ENCODE measurements around the gene OSBPL3.

- TF ChIP-seq, protein P1, sequence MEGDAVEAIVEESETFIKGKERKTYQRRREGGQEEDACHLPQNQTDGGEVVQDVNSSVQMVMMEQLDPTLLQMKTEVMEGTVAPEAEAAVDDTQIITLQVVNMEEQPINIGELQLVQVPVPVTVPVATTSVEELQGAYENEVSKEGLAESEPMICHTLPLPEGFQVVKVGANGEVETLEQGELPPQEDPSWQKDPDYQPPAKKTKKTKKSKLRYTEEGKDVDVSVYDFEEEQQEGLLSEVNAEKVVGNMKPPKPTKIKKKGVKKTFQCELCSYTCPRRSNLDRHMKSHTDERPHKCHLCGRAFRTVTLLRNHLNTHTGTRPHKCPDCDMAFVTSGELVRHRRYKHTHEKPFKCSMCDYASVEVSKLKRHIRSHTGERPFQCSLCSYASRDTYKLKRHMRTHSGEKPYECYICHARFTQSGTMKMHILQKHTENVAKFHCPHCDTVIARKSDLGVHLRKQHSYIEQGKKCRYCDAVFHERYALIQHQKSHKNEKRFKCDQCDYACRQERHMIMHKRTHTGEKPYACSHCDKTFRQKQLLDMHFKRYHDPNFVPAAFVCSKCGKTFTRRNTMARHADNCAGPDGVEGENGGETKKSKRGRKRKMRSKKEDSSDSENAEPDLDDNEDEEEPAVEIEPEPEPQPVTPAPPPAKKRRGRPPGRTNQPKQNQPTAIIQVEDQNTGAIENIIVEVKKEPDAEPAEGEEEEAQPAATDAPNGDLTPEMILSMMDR (conservative IDR thresholded peaks at IDR 0.05 in 1 of 2, IDR thresholded peaks at IDR 0.05 in 1 of 2; ENCODE audit: extremely low read depth in 1 of 2, insufficient read depth in 1 of 2, low read depth in 1 of 2, low read length in 2 of 2) = no peak
- no peak for TF ChIP-seq EZH2 (IDR thresholded peaks at IDR 0.05; ENCODE audit: borderline replicate concordance, low read length)
Observed at GRCh38 chr7:24889611-24890010, 90.4 kb downstream of the OSBPL3 start.

Measured in mammary epithelial cell (primary cell).